SK-N-SH treated with all-trans-retinoic acid at 6 μM for 48 hours (cell line): Measurements from ENCODE around the gene GPATCH3.
A peak's percentile ranks its signal among the peaks of the same experiment; 100 is the strongest.

Experiments
- ATAC-seq: fragments of 200-7000 bp; cut with Tn5 transposase; 3 replicates; pipeline ENCODE4 v1.9.1; 2020; ENCODE audit warnings: mild to moderate bottlenecking, moderate library complexity
- ARNTL ChIP-seq: fragments of 450-650 bp; formaldehyde crosslinking; IDR thresholded peaks from 2 replicates; pipeline ENCODE4 v1.5.0; 2020; ENCODE audit warnings: low read depth, mild to moderate bottlenecking, moderate library complexity, borderline replicate concordance
- ESRRG ChIP-seq: fragments of 250-450 bp; sonication (Bioruptor Pico); IDR thresholded peaks from 2 replicates; pipeline ENCODE4 v1.6.1; 2021; ENCODE audit warnings: mild to moderate bottlenecking
- GLIS3 ChIP-seq: fragments of 250-450 bp; sonication (Bioruptor Pico); IDR thresholded peaks from 2 replicates; pipeline ENCODE4 v1.5.0; 2020; ENCODE audit warnings: mild to moderate bottlenecking, moderate library complexity
- ISL1 ChIP-seq: fragments of 250-450 bp; sonication (Bioruptor Pico); IDR thresholded peaks from 2 replicates; pipeline ENCODE4 v2.1.2; 2022; ENCODE audit warnings: mild to moderate bottlenecking, moderate library complexity
- OSR1 ChIP-seq: fragments of 250-450 bp; sonication (Bioruptor Pico); IDR thresholded peaks from 2 replicates; pipeline ENCODE4 v1.8.0; 2022; ENCODE audit warnings: moderate library complexity, mild to moderate bottlenecking, inconsistent platforms
- PPARA ChIP-seq: fragments of 250-450 bp; sonication (Bioruptor Pico); IDR thresholded peaks from 2 replicates; pipeline ENCODE4 v1.5.0; 2020; ENCODE audit warnings: mild to moderate bottlenecking, borderline replicate concordance
- RARB ChIP-seq: fragments of 250-450 bp; sonication (Bioruptor Pico); IDR thresholded peaks from 2 replicates; pipeline ENCODE4 v1.8.0; 2021; ENCODE audit warnings: mild to moderate bottlenecking, moderate library complexity
- TCF4 ChIP-seq: fragments of 250-450 bp; sonication (Bioruptor Pico); IDR thresholded peaks from 2 replicates; pipeline ENCODE4 v1.8.0; 2021; ENCODE audit warnings: mild to moderate bottlenecking, moderate library complexity, borderline replicate concordance
- TOX ChIP-seq: fragments of 250-450 bp; sonication (Bioruptor Pico); IDR thresholded peaks from 2 replicates; pipeline ENCODE4 v1.8.0; 2021; ENCODE audit warnings: mild to moderate bottlenecking, moderate library complexity, borderline replicate concordance
- ZC3H10 ChIP-seq: fragments of 250-450 bp; sonication (Bioruptor Pico); IDR thresholded peaks from 2 replicates; pipeline ENCODE4 v1.5.1; 2021; ENCODE audit warnings: mild to moderate bottlenecking, moderate library complexity
- ZFP3 ChIP-seq: fragments of 250-450 bp; sonication (Bioruptor Pico); IDR thresholded peaks from 2 replicates; pipeline ENCODE4 v1.5.0; 2020; ENCODE audit warnings: mild to moderate bottlenecking, moderate library complexity
- ZFP30 ChIP-seq: fragments of 450-650 bp; formaldehyde crosslinking; IDR thresholded peaks from 2 replicates; pipeline ENCODE4 v1.5.0; 2022; ENCODE audit warnings: mild to moderate bottlenecking, moderate library complexity
- ZNF70 ChIP-seq: fragments of 450-650 bp; formaldehyde crosslinking; IDR thresholded peaks from 2 replicates; pipeline ENCODE4 v1.5.0; 2020; ENCODE audit warnings: mild to moderate bottlenecking, moderate library complexity
- ZNF8 ChIP-seq: fragments of 450-650 bp; formaldehyde crosslinking; IDR thresholded peaks from 2 replicates; pipeline ENCODE4 v1.5.0; 2020; ENCODE audit warnings: mild to moderate bottlenecking, moderate library complexity
- TF ChIP-seq, protein P1 (sequence below): fragments of 250-450 bp; sonication (Bioruptor Pico); IDR thresholded peaks from 2 replicates; pipeline ENCODE4 v1.5.0; 2020; ENCODE audit warnings: mild to moderate bottlenecking, moderate library complexity
- TF ChIP-seq, protein P2 (sequence below): fragments of 250-450 bp; sonication (Bioruptor Pico); IDR thresholded peaks from 2 replicates; pipeline ENCODE4 v1.8.0; 2020; ENCODE audit warnings: mild to moderate bottlenecking, moderate library complexity, borderline replicate concordance
- TF ChIP-seq, protein P3 (sequence below): fragments of 250-450 bp; sonication (Bioruptor Pico); IDR thresholded peaks from 2 replicates; pipeline ENCODE4 v1.5.1; 2021; ENCODE audit warnings: mild to moderate bottlenecking, moderate library complexity

GPATCH3 gene

DNA sequence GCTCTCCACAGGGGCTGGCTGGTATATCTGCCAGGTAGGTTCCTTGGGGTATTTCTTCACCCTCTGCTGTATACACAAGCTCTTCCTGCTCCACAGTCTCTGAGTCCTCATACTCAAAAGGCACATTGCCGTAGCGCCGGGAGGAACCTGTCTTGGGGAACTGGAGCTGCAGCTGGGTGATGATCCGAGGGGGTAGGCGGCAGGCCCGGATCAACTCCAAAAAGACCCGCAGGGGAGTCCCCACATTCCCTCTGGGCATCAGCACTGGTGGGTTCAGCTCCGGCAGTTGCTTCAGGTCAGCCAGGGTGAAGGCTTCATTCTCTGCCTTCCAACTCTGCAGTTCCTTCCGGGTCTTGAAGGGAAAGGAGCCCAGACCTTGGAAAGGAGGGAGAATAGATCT lies 2.9 kb downstream of the GPATCH3 start (continued):
- no peak for TF ChIP-seq PPARA

DNA sequence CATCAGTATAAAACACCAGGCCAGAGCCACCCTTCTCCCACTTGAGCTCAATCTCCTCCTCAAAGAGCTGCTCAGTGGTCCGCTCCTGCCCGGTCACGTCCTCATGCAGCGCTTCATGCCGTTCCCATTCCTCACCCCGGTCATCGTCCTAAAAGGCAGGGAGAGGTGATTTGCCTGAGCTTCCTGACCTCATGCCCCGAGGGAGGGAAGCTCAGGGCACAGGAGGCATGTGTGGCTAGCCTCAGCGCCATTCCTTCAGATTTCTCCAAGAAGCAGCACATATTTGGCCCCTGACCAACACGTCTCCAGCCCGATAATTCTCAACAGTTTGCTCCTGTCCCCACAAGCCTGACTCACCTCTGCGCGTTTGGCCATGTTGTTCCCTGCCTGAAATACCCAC lies 6.0 kb downstream of the GPATCH3 start:
- ATAC-seq: no peak
- TF ChIP-seq ZFP3 (CRISPR knock-in tag) (no peak), RARB (CRISPR knock-in tag) (no peak), ARNTL (no peak), ESRRG (CRISPR knock-in tag) (no peak), ZNF8 (no peak), PPARA (no peak), ZC3H10 (CRISPR knock-in tag) (no peak), OSR1 (no peak), ISL1 (CRISPR knock-in tag) (no peak)
- TF ChIP-seq, protein P1, sequence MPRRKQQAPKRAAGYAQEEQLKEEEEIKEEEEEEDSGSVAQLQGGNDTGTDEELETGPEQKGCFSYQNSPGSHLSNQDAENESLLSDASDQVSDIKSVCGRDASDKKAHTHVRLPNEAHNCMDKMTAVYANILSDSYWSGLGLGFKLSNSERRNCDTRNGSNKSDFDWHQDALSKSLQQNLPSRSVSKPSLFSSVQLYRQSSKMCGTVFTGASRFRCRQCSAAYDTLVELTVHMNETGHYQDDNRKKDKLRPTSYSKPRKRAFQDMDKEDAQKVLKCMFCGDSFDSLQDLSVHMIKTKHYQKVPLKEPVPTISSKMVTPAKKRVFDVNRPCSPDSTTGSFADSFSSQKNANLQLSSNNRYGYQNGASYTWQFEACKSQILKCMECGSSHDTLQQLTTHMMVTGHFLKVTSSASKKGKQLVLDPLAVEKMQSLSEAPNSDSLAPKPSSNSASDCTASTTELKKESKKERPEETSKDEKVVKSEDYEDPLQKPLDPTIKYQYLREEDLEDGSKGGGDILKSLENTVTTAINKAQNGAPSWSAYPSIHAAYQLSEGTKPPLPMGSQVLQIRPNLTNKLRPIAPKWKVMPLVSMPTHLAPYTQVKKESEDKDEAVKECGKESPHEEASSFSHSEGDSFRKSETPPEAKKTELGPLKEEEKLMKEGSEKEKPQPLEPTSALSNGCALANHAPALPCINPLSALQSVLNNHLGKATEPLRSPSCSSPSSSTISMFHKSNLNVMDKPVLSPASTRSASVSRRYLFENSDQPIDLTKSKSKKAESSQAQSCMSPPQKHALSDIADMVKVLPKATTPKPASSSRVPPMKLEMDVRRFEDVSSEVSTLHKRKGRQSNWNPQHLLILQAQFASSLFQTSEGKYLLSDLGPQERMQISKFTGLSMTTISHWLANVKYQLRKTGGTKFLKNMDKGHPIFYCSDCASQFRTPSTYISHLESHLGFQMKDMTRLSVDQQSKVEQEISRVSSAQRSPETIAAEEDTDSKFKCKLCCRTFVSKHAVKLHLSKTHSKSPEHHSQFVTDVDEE (CRISPR knock-in tag): no peak
- TF ChIP-seq, protein P2, sequence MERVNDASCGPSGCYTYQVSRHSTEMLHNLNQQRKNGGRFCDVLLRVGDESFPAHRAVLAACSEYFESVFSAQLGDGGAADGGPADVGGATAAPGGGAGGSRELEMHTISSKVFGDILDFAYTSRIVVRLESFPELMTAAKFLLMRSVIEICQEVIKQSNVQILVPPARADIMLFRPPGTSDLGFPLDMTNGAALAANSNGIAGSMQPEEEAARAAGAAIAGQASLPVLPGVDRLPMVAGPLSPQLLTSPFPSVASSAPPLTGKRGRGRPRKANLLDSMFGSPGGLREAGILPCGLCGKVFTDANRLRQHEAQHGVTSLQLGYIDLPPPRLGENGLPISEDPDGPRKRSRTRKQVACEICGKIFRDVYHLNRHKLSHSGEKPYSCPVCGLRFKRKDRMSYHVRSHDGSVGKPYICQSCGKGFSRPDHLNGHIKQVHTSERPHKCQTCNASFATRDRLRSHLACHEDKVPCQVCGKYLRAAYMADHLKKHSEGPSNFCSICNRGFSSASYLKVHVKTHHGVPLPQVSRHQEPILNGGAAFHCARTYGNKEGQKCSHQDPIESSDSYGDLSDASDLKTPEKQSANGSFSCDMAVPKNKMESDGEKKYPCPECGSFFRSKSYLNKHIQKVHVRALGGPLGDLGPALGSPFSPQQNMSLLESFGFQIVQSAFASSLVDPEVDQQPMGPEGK (CRISPR knock-in tag): no peak
- TF ChIP-seq, protein P3, sequence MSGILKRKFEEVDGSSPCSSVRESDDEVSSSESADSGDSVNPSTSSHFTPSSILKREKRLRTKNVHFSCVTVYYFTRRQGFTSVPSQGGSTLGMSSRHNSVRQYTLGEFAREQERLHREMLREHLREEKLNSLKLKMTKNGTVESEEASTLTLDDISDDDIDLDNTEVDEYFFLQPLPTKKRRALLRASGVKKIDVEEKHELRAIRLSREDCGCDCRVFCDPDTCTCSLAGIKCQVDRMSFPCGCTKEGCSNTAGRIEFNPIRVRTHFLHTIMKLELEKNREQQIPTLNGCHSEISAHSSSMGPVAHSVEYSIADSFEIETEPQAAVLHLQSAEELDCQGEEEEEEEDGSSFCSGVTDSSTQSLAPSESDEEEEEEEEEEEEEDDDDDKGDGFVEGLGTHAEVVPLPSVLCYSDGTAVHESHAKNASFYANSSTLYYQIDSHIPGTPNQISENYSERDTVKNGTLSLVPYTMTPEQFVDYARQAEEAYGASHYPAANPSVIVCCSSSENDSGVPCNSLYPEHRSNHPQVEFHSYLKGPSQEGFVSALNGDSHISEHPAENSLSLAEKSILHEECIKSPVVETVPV: no peak

DNA sequence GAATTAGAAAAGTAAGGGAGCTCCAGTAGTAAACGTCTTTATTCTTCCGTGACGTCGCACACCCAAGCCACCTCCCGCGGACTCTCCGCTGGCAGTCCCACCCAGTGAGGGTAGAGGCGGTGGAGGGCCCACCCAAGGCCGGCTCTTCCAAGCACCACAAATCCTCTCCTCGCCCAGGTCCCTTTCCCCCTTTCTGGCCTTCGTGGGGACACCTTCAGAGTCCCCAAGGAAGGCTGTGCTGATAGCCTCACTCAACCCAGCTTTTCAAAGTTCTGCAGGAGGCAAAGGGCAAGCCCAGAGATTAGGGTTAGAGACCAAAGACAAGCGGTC lies 9.8 kb downstream of the GPATCH3 start:
- no peak for TF ChIP-seq GLIS3 (CRISPR knock-in tag)
- TF ChIP-seq ISL1 (CRISPR knock-in tag): no peak
- no peak for TF ChIP-seq ARNTL
- TF ChIP-seq, protein P1 (CRISPR knock-in tag): no peak
- TF ChIP-seq PPARA: no peak
- no peak for TF ChIP-seq ZFP3 (CRISPR knock-in tag)
- TF ChIP-seq TOX: no peak
- no peak for TF ChIP-seq ZFP30 (CRISPR knock-in tag)
- no peak for TF ChIP-seq ZNF70 (CRISPR knock-in tag)
- TF ChIP-seq, all 23 proteins: peak for 0
- ATAC-seq: peak; percentile 42

DNA sequence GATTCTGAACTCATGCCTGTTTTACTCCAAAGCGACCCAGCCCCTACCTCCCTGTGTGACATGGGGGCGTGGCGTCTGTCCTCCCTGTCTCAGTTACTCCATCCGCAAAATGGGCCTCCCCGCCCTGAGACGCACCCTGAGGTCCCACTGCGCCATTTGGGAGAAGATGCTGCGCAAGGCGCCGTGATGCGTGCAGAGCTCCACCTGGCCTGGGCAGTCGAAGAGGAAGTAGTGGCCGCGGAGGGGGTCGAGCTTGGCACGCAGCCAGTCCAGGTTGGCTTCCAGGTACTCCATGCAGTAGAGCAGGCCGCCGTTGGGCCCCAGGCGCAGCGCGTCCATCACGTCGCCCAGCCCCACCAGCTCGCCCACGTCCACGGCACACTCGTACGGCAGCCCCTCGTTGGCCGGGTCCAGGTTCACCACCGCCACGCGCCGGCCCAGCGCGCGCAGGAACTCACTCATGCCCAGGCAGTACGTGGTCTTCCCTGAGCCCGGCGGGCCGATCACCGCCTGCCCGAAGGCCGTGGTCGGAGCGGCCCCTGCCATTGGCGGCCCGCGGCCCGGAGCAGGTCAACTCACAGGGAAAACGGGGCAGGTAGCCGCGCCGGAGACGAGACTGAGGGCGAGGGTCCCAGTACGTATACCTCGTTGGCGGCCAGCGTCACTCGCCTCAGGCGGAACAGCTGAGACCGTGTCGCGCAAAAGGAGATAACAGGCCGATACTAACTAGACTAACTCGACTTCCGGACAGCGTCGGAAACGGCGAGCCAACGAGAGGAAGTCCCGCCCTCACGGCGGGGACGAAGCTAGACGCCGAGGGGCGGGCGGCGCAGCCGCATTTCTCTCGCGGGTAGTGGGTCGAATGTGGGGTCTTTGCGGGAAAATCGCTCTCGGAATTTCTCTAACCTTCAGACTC lies 10.5 kb downstream of the GPATCH3 start, which contains the start of gene GPN2:
Gene GPN2, minus strand, starts transcription at position 733 of the 916 bp plus-strand sequence. Its CDS starts 187 bp downstream, at position 546.
- peak; percentile 96 for ATAC-seq
- TF ChIP-seq TCF4 (CRISPR knock-in tag): no peak
- TF ChIP-seq, protein P2 (CRISPR knock-in tag): 0 out of 2 replicates have a peak, but pooled peaks have one; percentile 32
- TF ChIP-seq, all 23 proteins: peak for 1
